GM12878 (cell line): Measurements from ENCODE around the gene SUPT6H. TPM values are rescaled to one million over a fixed set of nuclear protein-coding genes. Genes with fewer than 3 reads are reported as not detected.

Experiments
- ATAC-seq: fragments of 200-7000 bp; cut with Tn5 transposase; 3 replicates; pipeline ENCODE4 v1.9.1; 2020; ENCODE audit warnings: mild to moderate bottlenecking, moderate library complexity
- BruUV-seq: library from RNA; stranded (reverse); fragments of 400-500 nt; replicated peaks from 2 replicates; lab custom pipeline; 2021; lab: Mats Ljungman, UMichigan
- CTCF ChIA-PET: fragments of 300-600 bp; sonication (Branson Sonifier 250); formaldehyde crosslinking; extraction: SDS; loops from one replicate; lab custom pipeline; 2021; ENCODE audit warnings: inconsistent platforms; lab: Yijun Ruan, JAX
- POLR2A ChIA-PET: fragments of 350-600 bp; formaldehyde crosslinking; extraction: SDS; loops from one replicate; lab custom pipeline; 2021; ENCODE audit warnings: inconsistent platforms; lab: Charles Lee
- RAD21 ChIA-PET: fragments of 300-600 bp; sonication (Branson Sonifier 250); formaldehyde crosslinking; loops from one replicate; lab custom pipeline; 2023; ENCODE audit warnings: antibody characterized with exemption; ENCODE audit not compliant: unreplicated experiment; lab: Charles Lee
- SMC1A ChIA-PET: fragments of 300-600 bp; sonication (Branson Sonifier 250); formaldehyde crosslinking; loops from one replicate; lab custom pipeline; 2023; ENCODE audit not compliant: unreplicated experiment, uncharacterized antibody; lab: Charles Lee
- DNase-seq: peaks from one replicate; pipeline ENCODE4 v3.0.0-alpha.2; 2011; ENCODE audit warnings: low read depth, low spot score
- FAIRE-seq: peaks from 3 replicates; lab custom pipeline; 2011; peaks lifted over from hg19 to GRCh38; lab: Jason Lieb, UNC
- H2AFZ ChIP-seq: 2 replicates; pipeline ENCODE4 v1.6.0; 2011; ENCODE audit warnings: low read depth, low read length, control low read depth; ENCODE audit not compliant: control insufficient read depth
- H3K27ac ChIP-seq: 2 replicates; pipeline ENCODE4 v1.5.1; 2011; ENCODE audit warnings: control low read depth; ENCODE audit not compliant: control insufficient read depth, insufficient read depth
- H3K27me3 ChIP-seq, 2 experiments: replicated peaks in 1 of 2; 2 replicates each; pipeline versions ENCODE4 v1.6.0 to v1.6.1; 2011; ENCODE audit warnings: low read length in 1 of 2; ENCODE audit not compliant: control insufficient read depth in 2 of 2, insufficient read depth in 2 of 2
- H3K36me3 ChIP-seq, 2 experiments: 2 replicates each; pipeline ENCODE4 v1.5.1; 2011; ENCODE audit warnings: low read length in 1 of 2; ENCODE audit not compliant: control insufficient read depth in 2 of 2, insufficient read depth in 2 of 2
- H3K4me1 ChIP-seq: 2 replicates; pipeline ENCODE4 v1.6.1; 2011; ENCODE audit warnings: mild to moderate bottlenecking, low read length, moderate library complexity, mixed read lengths; ENCODE audit not compliant: control insufficient read depth, insufficient read depth
- H3K4me2 ChIP-seq: 2 replicates; pipeline ENCODE4 v1.6.0; 2011; ENCODE audit warnings: control low read depth; ENCODE audit not compliant: control insufficient read depth, insufficient read depth
- H3K4me3 ChIP-seq: fragments of 200-600 bp; sonication (generic); 2 replicates; pipeline ENCODE4 v1.5.1; 2016
- H3K79me2 ChIP-seq: 2 replicates; pipeline ENCODE4 v1.6.0; 2011; ENCODE audit warnings: low read length; ENCODE audit not compliant: control insufficient read depth, insufficient read depth
- H3K9ac ChIP-seq: 2 replicates; pipeline ENCODE4 v1.8.0; 2011; ENCODE audit warnings: low read length, control low read depth, mixed read lengths; ENCODE audit not compliant: control insufficient read depth, insufficient read depth
- H3K9me3 ChIP-seq: replicated peaks from 3 replicates; pipeline ENCODE4 v1.5.1; 2011; ENCODE audit warnings: mild to moderate bottlenecking, low read length; ENCODE audit not compliant: control insufficient read depth, insufficient read depth
- H4K20me1 ChIP-seq: 2 replicates; pipeline ENCODE4 v1.6.0; 2011; ENCODE audit not compliant: control insufficient read depth, insufficient read depth
- IRF5 ChIP-seq: fragments of 450-650 bp; IDR thresholded peaks from 2 replicates; pipeline ENCODE4 v1.6.1; 2017; ENCODE audit warnings: borderline replicate concordance
- MXI1 ChIP-seq: fragments of 150-350 bp; IDR thresholded peaks from 2 replicates; pipeline ENCODE4 v1.6.1; 2011; ENCODE audit warnings: low read depth, mild to moderate bottlenecking, inconsistent platforms, low read length, improper control_type of control experiment
- NFYB ChIP-seq: IDR thresholded peaks from 2 replicates; pipeline ENCODE4 v1.6.1; 2011; ENCODE audit warnings: low read depth, mild to moderate bottlenecking, low read length, improper control_type of control experiment, moderate library complexity; ENCODE audit not compliant: insufficient read depth
- POLR2A ChIP-seq: IDR thresholded peaks from 2 replicates; pipeline ENCODE4 v1.6.1; 2011; ENCODE audit warnings: low read depth, mild to moderate bottlenecking, low read length
- ZBED1 ChIP-seq: IDR thresholded peaks from 2 replicates; pipeline ENCODE4 v1.6.1; 2016; ENCODE audit warnings: borderline replicate concordance
- ZNF24 ChIP-seq: fragments of 450-650 bp; IDR thresholded peaks from 2 replicates; pipeline ENCODE4 v1.6.1; 2017; ENCODE audit warnings: antibody characterized with exemption, mild to moderate bottlenecking
- ZZZ3 ChIP-seq: IDR thresholded peaks from 2 replicates; pipeline ENCODE4 v1.6.1; 2011; ENCODE audit warnings: low read depth; ENCODE audit not compliant: control insufficient read depth, insufficient read length
- WGBS: methylation state at CpG from one replicate; pipeline ENCODE4 v1.1.6; 2016; ENCODE audit warnings: low lambda C conversion rate; ENCODE audit not compliant: insufficient replicate concordance, insufficient coverage; ENCODE audit errors: missing lambda C conversion rate; 5-methylcytosine and 5-hydroxymethylcytosine counted together
- in situ Hi-C: fragments of 300-500 bp; cut with MboI; formaldehyde crosslinking; loops from 9 replicates; pipeline ENCODE4 v1.14.3; 2018; ENCODE audit warnings: mixed read lengths
- intact Hi-C: fragments of 100-400 bp; cut with micrococcal nuclease; formaldehyde crosslinking; loops from one replicate; pipeline ENCODE4 v1.14.2; 2022; ENCODE audit not compliant: unreplicated experiment
- polyA plus RNA-seq, 11 experiments: library from polyadenylated mRNA; depleted of rRNA in 4 of 11; unstranded in 6 of 11; stranded (reverse) in 5 of 11; fragments of >200 nt; fragmentation: Nextera tagmentation in 4 of 11; fragmentation: Illumina TruSeq in 1 of 11; extraction: Ambion mirVana in 4 of 11; extraction: Trizol in 1 of 11; gene quantifications; 1 replicate in 1 of 11; 2 replicates in 10 of 11; pipeline versions ENCODE4 v1.2.1 to v1.2.3, GENCODE V29; 2011 to 2016; ENCODE audit warnings: inconsistent platforms in 2 of 11, missing spikeins in 2 of 11, low read depth in 1 of 11
- total RNA-seq, 4 experiments: library from RNA; depleted of rRNA in 3 of 4; stranded (reverse); fragments of >200 nt in 3 of 4; fragmentation: Illumina TruSeq in 1 of 4; extraction: Trizol in 1 of 4; gene quantifications; 2 replicates each; pipeline versions ENCODE4 v1.2.1 to v1.2.3, GENCODE V29; 2013 to 2021
- TF ChIP-seq, protein P1 (sequence below): fragments of 450-650 bp; IDR thresholded peaks from 2 replicates; pipeline ENCODE4 v1.6.1; 2017; ENCODE audit warnings: mild to moderate bottlenecking, low read depth, inconsistent platforms; ENCODE audit not compliant: poor library complexity, severe bottlenecking

Gene SUPT6H
- total and polyA plus RNA-seq, 10 of the 15 experiments (the other 5 are each of a cell fraction or from before 2014, with no cell fraction given) = 1.7 to 58.8 (median 37.7) TPM

- DNase-seq (no peak), FAIRE-seq (no peak), ATAC-seq (no peak)
- no peaks in the 10 kb centered on the region for H3K9me3 ChIP-seq
- CTCF ChIA-PET = interaction anchor here (0.9 to 2.9 kb wide), 5 partner anchors 16 to 120 kb away, joined by 3 to 16 read pairs (median 4); partner anchors contain the start of gene BLTP2
- SMC1A ChIA-PET = interaction anchor here (1.1 to 1.6 kb wide), 3 partner anchors 15 to 42 kb away, joined by 3 to 12 read pairs (median 4); no protein-coding TSS in a partner anchor
- no peak overlapping the region for H3K4me3 ChIP-seq
- BruUV-seq = no TSS peak
- peaks cover 3 to 35% of the 10 kb centered on the region in 2 experiments for H3K36me3 ChIP-seq
- no peak overlapping the region for H3K9ac ChIP-seq
- peaks cover 4% of the 10 kb centered on the region; the same call in 1 of the 2 replicates for H4K20me1 ChIP-seq
- POLR2A ChIA-PET = interaction anchor here (0.6 to 1.9 kb wide), 5 partner anchors 16 to 898 kb away, joined by 3 to 8 read pairs (median 3); partner anchors contain the start of genes BLTP2 and RPL23A
- no peak overlapping the region for H3K27ac ChIP-seq
- H3K27me3 ChIP-seq = no peaks in the 10 kb centered on the region
- no peak overlapping the region for H3K4me2 ChIP-seq
- intact Hi-C loops (no loop called here), in situ Hi-C loops (no loop called here)
- H3K79me2 ChIP-seq = peaks cover 39% of the 10 kb centered on the region
- TF ChIP-seq ZNF24 (no peak), IRF5 (no peak), ZZZ3 (no peak), ZBED1 (no peak), MXI1 (no peak), POLR2A (no peak), NFYB (no peak)
- TF ChIP-seq, protein P1, sequence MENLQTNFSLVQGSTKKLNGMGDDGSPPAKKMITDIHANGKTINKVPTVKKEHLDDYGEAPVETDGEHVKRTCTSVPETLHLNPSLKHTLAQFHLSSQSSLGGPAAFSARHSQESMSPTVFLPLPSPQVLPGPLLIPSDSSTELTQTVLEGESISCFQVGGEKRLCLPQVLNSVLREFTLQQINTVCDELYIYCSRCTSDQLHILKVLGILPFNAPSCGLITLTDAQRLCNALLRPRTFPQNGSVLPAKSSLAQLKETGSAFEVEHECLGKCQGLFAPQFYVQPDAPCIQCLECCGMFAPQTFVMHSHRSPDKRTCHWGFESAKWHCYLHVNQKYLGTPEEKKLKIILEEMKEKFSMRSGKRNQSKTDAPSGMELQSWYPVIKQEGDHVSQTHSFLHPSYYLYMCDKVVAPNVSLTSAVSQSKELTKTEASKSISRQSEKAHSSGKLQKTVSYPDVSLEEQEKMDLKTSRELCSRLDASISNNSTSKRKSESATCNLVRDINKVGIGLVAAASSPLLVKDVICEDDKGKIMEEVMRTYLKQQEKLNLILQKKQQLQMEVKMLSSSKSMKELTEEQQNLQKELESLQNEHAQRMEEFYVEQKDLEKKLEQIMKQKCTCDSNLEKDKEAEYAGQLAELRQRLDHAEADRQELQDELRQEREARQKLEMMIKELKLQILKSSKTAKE = no peak
- RAD21 ChIA-PET = no interaction called here
- peaks cover 3% of the 10 kb centered on the region; the same call in 1 of the 2 replicates for H3K4me1 ChIP-seq
- no peak overlapping the region for H2AFZ ChIP-seq
- 100% methylated on average over 1 of the region's 1 CpG for WGBS
Measured at GRCh38 chr17:28667870-28668269, 5.9 kb downstream of the SUPT6H start.
